Astrocyte of the spinal cord (primary cell): ENCODE data around the gene SLC5A5.
A peak's percentile ranks its signal among the peaks of the same experiment; 100 is the strongest.

Source experiments
- DNase-seq: peaks from one replicate; pipeline ENCODE4 v3.0.0; 2011; ENCODE audit warnings: low read depth, low spot score
- H3K4me3 ChIP-seq: 2 replicates; pipeline ENCODE4 v1.5.1; 2011; ENCODE audit warnings: low read depth, mild to moderate bottlenecking, low read length, moderate library complexity
- CTCF ChIP-seq: IDR thresholded peaks from 2 replicates; pipeline ENCODE4 v1.5.1; 2012; ENCODE audit warnings: low read depth, mild to moderate bottlenecking, low read length, inconsistent platforms
- in situ Hi-C: cut with HindIII; loops from 2 replicates; pipeline ENCODE4 v1.10.0; 2017; ENCODE audit warnings: low sequenced_read_pairs

Gene SLC5A5

GRCh38 chr19:17847538-17848366 lies 24.0 kb upstream of the SLC5A5 start, which contains the start of gene JAK3:
TSS of gene JAK3 (minus strand) at chr19:17847982. CDS start at chr19:17844417, 3,565 bp downstream.
- TF ChIP-seq CTCF, result no peak
- in situ Hi-C loops, result no loop called here
- DNase-seq, result peak; percentile 56
- H3K4me3 ChIP-seq, result peak within 1 kb of the TSS; percentile 27

GRCh38 chr19:17848595-17849292 lies 23.0 kb upstream of the SLC5A5 start:
- DNase-seq, result no peak
- in situ Hi-C loops, result no loop called here
- TF ChIP-seq CTCF, result no peak
- H3K4me3 ChIP-seq, result no peak overlapping the region

GRCh38 chr19:17854061-17854460 lies 17.7 kb upstream of the SLC5A5 start:
- no peak for DNase-seq
- H3K4me3 ChIP-seq, result no peak overlapping the region
- no peak for TF ChIP-seq CTCF
- in situ Hi-C loops, result no loop called here

- peak; percentile 46 for DNase-seq
- in situ Hi-C loops, result no loop called here
- peak; percentile 97 for TF ChIP-seq CTCF
- no peak overlapping the region for H3K4me3 ChIP-seq
Observed at GRCh38 chr19:17855280-17856152, 16.2 kb upstream of the SLC5A5 start.

GRCh38 chr19:17859533-17860330 lies 12.0 kb upstream of the SLC5A5 start, which contains the start of gene RPL18A:
TSS of gene RPL18A (plus strand) at chr19:17859910. CDS start at chr19:17859957, 47 bp downstream.
- peak within 1 kb of the TSS; percentile 100 for H3K4me3 ChIP-seq
- in situ Hi-C loops, result no loop called here
- DNase-seq, result peak; percentile 100
- TF ChIP-seq CTCF, result peak; percentile 92
